Iris pigment epithelial cell (primary cell): ENCODE data around the gene CSNK2A1.

Experiments used
- DNase-seq: peaks from one replicate; pipeline ENCODE4 v3.0.0-alpha.2; 2011; ENCODE audit warnings: low read depth

CSNK2A1 gene

GRCh38 chr20:564192-564591 is 20.6 kb upstream of the CSNK2A1 start:
- DNase-seq: no peak

GRCh38 chr20:563187-563586 is 19.6 kb upstream of the CSNK2A1 start:
- no peak for DNase-seq

DNA sequence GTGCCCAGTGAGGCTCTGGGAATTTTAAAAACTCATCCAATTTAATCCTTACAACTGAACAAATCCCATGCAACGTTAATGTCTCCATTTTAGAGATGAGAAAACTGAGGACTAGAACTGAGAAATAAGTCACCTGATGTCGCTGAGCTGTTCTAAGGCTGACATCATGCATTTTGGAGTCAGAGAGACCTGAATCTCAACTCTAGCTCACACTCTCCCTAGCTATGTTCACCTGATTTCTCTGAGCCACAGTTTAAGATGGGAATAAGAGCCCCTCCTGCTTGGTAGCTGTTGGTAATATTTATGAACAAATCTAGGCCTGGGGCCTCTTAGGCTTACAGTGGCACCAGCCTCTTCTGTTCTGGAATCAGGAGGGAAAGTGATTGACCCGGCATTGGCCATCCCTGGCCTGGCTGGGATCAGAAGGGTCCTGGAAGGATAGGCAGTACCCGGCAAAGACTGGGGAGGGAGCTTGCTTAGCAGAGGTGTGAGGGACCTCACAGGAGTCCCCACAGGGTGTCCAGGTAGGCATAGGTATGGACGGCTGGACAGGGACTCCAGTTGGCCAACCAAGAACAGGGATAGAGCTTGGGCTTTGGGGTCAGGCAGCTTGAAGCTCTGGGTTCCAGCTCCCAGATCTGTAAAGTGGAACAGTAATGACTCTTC is 18.8 kb upstream of the CSNK2A1 start:
- no peak for DNase-seq

DNA sequence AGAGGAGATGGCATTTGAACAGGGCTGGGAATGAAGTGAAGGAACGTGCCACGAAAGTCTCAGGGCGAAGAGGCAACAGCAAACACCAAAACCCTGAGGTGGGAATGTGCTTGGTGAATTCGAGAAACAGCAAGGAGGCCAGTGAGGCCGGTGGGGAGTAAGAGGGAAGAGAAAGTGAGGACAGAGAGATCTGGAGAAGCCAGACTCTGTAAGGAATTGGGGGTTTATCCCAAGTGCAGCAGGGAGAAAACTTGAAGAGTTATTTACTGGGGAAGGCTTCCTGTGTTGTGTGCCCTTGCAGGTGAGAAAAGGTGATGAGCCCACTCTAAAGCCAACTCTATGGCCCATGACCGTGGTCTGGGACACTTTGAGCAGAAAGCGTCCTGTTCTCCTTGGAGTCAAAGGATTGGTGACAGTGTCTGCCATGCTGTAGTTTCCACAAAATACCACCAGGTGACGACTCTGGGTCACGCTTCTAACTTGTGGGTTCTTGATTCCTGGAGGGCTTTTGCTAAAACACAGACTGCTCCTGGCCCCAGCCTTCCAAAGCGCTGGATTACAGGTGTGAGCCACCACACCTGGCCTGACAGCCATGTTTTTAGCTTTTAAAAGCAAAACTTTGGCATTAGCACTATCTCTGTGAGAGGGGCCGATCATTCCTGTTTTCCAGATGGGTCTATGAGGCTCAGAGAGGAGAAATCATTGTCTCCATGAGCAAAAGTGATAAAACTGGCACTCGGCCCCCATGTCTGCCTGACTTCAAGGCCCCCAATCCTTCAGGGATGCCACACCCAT is 18.0 kb upstream of the CSNK2A1 start:
- DNase-seq: peak; percentile 63

DNA sequence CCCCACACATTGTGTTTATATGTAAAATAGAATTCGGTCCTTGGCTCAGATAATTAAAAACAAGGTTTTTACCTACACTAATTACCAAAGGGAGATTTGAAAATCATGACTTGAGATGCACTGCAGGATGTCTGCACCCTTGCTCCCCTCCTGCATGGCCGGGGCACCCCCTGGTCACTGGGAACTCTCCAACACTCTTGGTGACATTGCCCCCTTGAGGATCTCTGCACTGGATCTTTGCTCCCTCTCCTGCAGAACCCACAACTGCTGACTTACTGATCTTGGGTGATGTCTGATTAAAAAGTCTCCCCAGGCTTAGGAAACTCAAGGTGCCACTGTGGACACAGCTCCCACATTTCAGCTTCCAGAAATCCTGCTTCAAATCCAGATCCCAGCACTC is 17.1 kb upstream of the CSNK2A1 start:
- DNase-seq: no peak

DNA sequence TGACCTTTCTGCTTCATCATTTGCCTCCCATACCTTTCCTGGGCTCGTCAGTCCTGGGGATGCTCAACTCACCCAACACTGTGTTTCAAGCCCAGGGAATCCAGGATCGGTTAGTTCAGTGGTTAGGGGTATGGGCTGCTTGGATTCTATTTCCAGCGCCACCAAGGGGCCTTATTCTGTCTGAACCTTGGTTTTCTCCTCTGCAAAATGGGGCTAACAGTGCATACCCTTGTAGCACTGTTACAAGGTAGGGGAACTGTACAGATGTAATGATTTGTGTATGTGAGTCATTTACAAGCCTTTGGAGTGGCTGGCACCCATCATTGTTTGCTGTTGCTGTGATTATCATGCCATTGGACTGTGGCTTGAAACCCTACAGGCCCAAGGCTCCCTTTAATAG is 14.5 kb upstream of the CSNK2A1 start:
- no peak for DNase-seq

DNA sequence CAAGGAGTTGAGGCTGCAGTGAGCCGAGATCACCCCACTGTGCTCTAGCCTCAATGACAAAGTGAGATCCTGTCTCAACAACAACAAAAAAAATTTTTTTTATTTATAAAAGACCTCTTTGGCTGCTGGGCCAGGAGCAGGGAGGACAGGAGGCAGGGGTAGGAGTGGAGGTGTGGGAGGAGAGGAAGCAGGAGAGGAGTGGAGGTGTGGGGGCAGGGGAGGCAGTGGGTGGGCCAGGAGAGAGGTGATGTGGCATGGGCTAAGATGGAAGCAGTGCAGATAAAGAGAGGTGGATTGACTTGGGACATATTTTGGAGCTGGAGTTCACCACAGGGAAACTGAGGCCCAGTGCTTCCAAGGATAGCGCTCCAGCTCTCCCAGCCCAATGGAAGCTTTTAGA is 13.4 kb upstream of the CSNK2A1 start:
- DNase-seq: no peak

DNA sequence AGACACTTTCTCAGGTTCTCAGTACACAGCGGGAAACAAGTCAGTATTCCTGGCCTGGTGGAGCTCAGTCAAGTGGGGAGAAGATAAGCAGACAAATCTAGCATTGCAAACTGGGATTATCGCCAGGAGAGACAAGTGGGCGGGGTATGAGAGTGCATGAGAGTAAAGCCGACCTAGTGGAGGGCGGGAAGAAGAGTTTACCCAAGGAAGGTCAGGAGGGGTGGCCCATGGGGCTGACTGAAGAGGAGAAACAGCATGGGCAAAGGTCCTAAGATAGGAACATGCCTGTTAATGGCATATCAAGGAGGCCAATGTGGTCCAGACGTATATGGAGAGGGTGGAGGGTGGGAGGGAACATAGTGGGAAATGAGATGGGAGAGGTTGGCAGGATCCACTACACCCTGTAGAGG is 12.4 kb upstream of the CSNK2A1 start:
- no peak for DNase-seq

GRCh38 chr20:550611-551010 is 7.0 kb upstream of the CSNK2A1 start:
- no peak for DNase-seq

DNA sequence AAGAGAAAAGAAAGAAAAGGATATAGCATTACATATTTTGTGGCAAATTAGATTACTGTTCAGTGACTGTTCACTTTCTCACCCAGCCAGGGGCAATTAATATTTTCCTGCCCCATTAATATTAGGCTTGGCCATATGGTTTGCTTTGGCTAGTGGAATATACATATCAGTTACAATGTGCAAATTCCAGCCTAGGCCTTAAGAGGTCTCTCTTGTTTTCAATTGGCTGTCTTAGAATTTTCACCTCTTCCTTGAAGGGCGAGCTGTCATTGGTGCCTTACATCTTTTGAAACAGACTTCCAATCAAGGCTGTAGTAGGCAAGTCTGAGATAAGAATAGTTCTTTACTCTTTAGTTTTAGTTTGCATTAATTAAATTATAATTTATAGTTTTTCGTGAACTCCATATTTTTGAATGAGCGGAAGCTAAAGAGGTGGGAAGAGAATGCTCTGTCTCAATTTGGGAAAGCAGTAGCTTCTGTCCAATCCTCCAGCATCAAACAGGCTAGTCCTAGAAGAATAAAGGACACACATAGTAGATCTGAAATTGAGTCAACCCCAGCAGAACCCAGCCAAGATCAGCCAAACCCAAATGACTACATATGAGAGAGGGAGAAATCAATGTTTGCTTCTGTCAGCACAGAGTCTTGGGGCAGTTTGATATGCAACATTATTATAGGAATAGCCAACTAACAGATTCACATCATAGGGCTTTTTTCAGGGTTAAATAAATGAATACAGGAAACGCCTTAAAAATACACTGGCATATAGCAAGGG is 6.3 kb upstream of the CSNK2A1 start:
- no peak for DNase-seq

- DNase-seq: no peak
Measured at GRCh38 chr20:548906-549305, 5.3 kb upstream of the CSNK2A1 start.

DNA sequence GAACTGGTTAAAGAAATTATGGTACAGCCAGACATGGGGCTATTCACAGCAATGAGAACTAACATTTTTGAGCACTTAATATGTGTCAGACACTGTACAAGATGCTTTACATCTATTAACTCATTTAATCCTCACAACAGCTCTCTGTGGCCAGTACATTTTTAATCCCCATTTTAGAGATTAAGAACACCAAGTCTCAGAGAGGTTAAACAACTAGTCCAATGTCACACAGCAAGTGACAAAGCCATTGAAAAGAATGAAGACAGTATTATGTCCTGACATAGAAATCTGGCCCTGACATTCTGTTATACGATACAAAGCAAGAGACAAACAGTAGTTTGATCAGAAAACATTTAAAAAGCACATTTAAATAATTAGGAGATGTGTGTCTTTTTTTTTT is 3.8 kb upstream of the CSNK2A1 start:
- no peak for DNase-seq

- no peak for DNase-seq
Measured at GRCh38 chr20:546353-546752, 2.8 kb upstream of the CSNK2A1 start.

DNA sequence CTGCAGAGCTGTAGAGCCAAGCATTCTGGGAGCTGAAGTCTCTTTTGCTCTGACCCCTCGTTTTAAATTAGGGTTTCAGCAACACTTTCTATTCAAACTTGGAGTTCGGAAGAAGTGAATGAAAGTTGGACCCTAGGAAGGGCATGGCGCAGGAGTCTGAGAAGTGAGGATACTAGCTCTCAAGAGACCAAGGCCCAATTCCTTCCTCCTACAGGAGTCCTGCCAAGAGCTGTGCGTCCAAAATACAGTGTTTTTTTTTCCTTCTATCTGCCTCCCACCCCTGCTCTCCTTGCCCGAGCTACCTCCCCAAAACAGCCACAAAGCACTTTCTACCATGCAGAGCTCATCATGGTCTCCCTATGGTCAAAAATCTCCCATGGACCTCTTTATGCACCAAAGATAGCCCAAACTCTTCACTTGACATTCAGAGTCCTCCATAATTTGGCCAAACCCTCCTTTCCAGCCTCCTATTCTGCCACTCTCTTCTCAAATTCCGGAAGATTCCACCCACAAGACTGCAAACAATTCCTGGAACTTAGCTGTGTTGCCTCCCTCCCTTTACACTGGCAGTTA is 649 bp upstream of the CSNK2A1 start:
- no peak for DNase-seq

GRCh38 chr20:542777-543368 is 717 bp downstream of the CSNK2A1 start:
- peak; percentile 14 for DNase-seq

- DNase-seq: no peak
Measured at GRCh38 chr20:540391-541201, 3.0 kb downstream of the CSNK2A1 start.

DNA sequence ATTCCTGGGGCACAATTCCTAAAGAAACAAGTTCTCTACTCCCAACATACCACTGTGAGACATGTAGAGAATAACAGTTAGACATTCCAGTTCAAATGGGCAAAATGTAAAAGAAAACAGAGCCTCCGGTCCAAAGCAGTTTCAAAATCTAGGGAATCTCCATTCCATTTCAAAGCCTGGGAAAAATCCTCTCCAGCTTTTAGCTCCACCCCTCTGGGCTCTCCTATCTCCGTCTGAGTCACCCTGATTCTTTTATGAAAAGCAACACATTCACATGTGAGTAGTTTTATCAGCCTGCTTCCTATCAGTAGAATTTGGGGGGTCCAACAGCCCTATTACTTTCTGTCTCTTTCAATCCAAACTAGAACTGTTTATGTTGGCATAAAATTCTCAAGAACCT is 3.7 kb downstream of the CSNK2A1 start:
- peak; percentile 74 for DNase-seq

- no peak for DNase-seq
Measured at GRCh38 chr20:539191-539590, 4.4 kb downstream of the CSNK2A1 start.

- no peak for DNase-seq
Measured at GRCh38 chr20:537983-538382, 5.6 kb downstream of the CSNK2A1 start.

GRCh38 chr20:536426-537010 is 7.1 kb downstream of the CSNK2A1 start:
- no peak for DNase-seq

DNA sequence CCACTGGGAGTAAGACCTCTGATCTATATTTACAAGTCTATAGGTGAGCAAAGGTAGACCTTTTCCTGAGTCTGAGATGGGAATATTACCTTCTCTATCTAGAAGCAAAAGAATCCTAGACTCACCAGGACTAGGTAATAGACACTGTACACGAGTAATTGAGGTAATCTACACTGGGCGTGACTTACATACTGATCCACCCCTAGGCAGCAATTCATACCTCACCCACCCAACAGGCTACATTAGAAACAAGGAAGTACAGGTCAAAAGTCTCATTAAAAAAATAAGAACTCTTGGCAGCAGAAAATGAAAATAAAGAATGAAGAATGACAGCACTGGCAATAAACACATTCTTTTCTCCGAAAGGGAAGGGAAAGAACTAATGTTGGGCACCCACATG is 7.6 kb downstream of the CSNK2A1 start:
- DNase-seq: peak; percentile 37
